ENCODE results near the gene CIDEB. TPM values are rescaled to one million over a fixed set of nuclear protein-coding genes. Genes with fewer than 3 reads are reported as not detected.

Gene CIDEB
- total and polyA plus RNA-seq, 2 of the 4 experiments (the other 2 are of a cell fraction) = under 0.01 to 0.19 TPM

GRCh38 chr14:24315807-24316596 is 8.2 kb upstream of the CIDEB start:
- CTCF ChIA-PET = interaction anchor here (0.6 kb wide), 1 partner anchor 69 kb away, joined by 4 read pairs; no protein-coding TSS in a partner anchor
- Histone ChIP-seq H2AFZ (replicated peaks; ENCODE audit: low read length, poor library complexity) (peak overlapping the region; percentile 64), H4K5ac (ENCODE audit: low read depth, low read length) (no peak overlapping the region)

More at GRCh38 chr14:24315807-24316596, 8.2 kb upstream of the CIDEB start:
- no peak overlapping the region for H3K4ac ChIP-seq (ENCODE audit: low read depth, low read length)
- no peak overlapping the region for H3K14ac ChIP-seq (replicated peaks; ENCODE audit: low read depth, low read length)
- H2AK9ac ChIP-seq (replicated peaks; ENCODE audit: low read depth, low read length, poor library complexity) = no peak overlapping the region
- H4K91ac ChIP-seq (ENCODE audit: insufficient read depth, low read depth, low read length) = no peak overlapping the region
- H2AK5ac ChIP-seq (ENCODE audit: low read depth, low read length) = no peak overlapping the region
- intact Hi-C loops (cut with micrococcal nuclease) = no loop called here
- H3K9me3 ChIP-seq (ENCODE audit: control insufficient read depth, insufficient read depth, low read length) = no peaks in the 10 kb centered on the region
- no peak overlapping the region for H3K4me3 ChIP-seq (ENCODE audit: insufficient read depth, low read depth, low read length)
- no peaks in the 10 kb centered on the region for H3K36me3 ChIP-seq (ENCODE audit: control insufficient read depth, insufficient read depth, low read length)
- dilution Hi-C loops (cut with HindIII; ENCODE audit: low sequenced_read_pairs, unreplicated experiment) = no loop called here
- ATAC-seq (ENCODE audit: low read depth) = peak; percentile 28
- no peak overlapping the region for H3K56ac ChIP-seq (ENCODE audit: extremely low read depth, insufficient read depth, low read length)
- H2BK20ac ChIP-seq (ENCODE audit: low read depth, low read length) = no peak overlapping the region
- H2BK15ac ChIP-seq (ENCODE audit: low read depth, low read length) = no peak overlapping the region
- no peak overlapping the region for H2BK5ac ChIP-seq (ENCODE audit: low read depth, low read length, poor library complexity, severe bottlenecking)
- WGBS, 2 experiments (ENCODE audit: extremely low coverage in 2 of 2, insufficient read length in 1 of 2) = 35% methylated on average over 48 of the region's 70 CpGs; no CpG with 5 or more reads in 1 of the 2 experiments
- H3K27me3 ChIP-seq (ENCODE audit: control insufficient read depth, insufficient read depth, low read length) = peaks cover 37% of the 10 kb centered on the region
- no peak for DNase-seq
- H3K4me2 ChIP-seq (ENCODE audit: low read depth, low read length) = no peak overlapping the region
- H3K27ac ChIP-seq (ENCODE audit: insufficient read depth, low read length) = no peak overlapping the region
- H3K18ac ChIP-seq (ENCODE audit: low read depth, low read length) = no peak overlapping the region
- POLR2A ChIA-PET (ENCODE audit: unreplicated experiment) = no interaction called here
- no peaks in the 10 kb centered on the region; the same call in 1 of the 2 replicates for H4K20me1 ChIP-seq (ENCODE audit: insufficient read depth, low read length)
- BruUV-seq (replicated peaks) = no TSS peak
- TF ChIP-seq NFE2L2 (IDR thresholded peaks at IDR 0.05; ENCODE audit: low read depth, low read length) (no peak), CTCF (conservative IDR thresholded peaks at IDR 0.05; ENCODE audit: low read depth, low read length) (peak; percentile 9; the same call in 1 of the 2 replicates)
- no peak overlapping the region for H4K8ac ChIP-seq (ENCODE audit: low read depth in 2 of 2, low read length in 2 of 2)
- H3K23ac ChIP-seq (ENCODE audit: low read depth, low read length) = no peak overlapping the region
- H3K9ac ChIP-seq (ENCODE audit: low read depth, low read length) = no peak overlapping the region
- H3K79me1 ChIP-seq (ENCODE audit: low read depth in 1 of 2, low read length in 2 of 2) = no peaks in the 10 kb centered on the region
- peaks cover 2% of the 10 kb centered on the region; the same call in 1 of the 2 replicates for H3K4me1 ChIP-seq (ENCODE audit: control insufficient read depth, insufficient read depth, low read length)
- in situ Hi-C loops (cut with MboI; ENCODE audit: low sequenced_read_pairs) = no loop called here
- H2BK120ac ChIP-seq (ENCODE audit: low read depth, low read length) = no peak overlapping the region
- H3K9me1 ChIP-seq (ENCODE audit: insufficient read depth, low read length) = peaks cover 6% of the 10 kb centered on the region
